NCI-H146 treated with DMSO at 0.1 percent for 48 hours (cell line): ENCODE measurements around the gene THUMPD2.

Experiments used
- DNase-seq: peaks from one replicate; lab custom pipeline; 2025; ENCODE audit not compliant: unreplicated experiment; lab: John Stamatoyannopoulos, UW

THUMPD2 gene

DNA sequence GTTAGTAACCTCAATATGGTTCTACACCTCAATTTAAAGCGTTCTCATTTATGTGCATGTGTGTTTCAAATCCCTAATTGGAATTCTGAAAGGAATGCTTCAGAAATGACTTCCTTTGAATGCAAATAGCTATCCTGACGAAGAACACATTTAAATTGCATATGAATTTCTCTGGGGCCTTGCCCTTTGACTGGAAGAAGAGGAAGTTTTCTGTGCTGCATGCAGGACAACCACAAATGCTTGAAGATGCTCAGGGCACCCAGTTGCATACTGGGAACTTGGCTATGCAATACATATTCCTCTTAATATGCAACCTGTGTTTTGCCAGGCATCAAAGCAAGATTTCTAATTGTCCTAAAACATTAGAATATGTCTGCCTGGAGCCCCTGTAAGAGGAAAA, 58.1 kb downstream of the THUMPD2 start:
- DNase-seq = no peak

GRCh38 chr2:39719317-39719716, 59.7 kb downstream of the THUMPD2 start:
- DNase-seq = no peak

- DNase-seq = no peak
Measured at GRCh38 chr2:39718483-39718882, 60.6 kb downstream of the THUMPD2 start.

- DNase-seq = no peak
Measured at GRCh38 chr2:39717067-39717466, 62.0 kb downstream of the THUMPD2 start.

DNA sequence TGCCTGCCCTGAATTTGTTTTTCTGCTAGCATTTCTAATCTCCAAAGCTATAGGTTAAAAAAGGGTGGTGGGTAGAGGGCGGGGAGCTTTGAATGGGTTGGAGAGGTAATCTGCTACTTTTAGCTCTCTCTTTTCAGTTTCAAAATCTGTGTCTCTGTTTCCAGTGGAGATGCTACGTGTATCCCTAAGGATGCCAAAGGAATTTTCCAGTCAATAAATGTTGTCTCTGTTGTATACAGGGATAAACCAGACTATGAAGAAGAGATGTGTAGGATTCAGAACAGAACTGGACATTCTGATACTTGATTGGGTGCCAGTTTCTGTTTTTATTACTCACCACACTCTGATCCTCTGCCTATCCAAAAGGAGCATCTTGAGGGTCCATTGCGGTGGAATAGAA, 63.2 kb downstream of the THUMPD2 start:
- DNase-seq = no peak

- DNase-seq = no peak
Measured at GRCh38 chr2:39715095-39715494, 64.0 kb downstream of the THUMPD2 start.

GRCh38 chr2:39712953-39713352, 66.1 kb downstream of the THUMPD2 start:
- no peak for DNase-seq

- no peak for DNase-seq
Measured at GRCh38 chr2:39710807-39711206, 68.3 kb downstream of the THUMPD2 start.

DNA sequence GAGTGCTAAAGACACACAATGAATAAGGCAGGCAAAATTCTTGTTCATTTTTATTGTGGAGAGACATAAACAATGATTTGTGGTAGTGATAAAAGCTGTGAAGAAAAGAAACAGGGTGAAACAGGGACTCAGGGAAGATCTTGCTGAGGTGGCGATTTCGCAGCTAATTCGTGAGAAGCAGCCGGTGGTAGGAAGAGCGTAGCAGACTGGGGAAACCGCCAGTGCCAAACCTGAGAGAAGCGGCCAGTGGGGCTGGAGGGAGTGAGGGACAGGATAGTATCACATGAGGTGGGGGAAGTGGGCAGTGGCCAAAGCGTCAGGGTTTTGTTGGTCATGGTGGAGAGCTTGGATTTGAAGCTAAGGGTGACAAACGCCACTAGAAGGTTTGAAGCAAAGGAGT, 71.1 kb downstream of the THUMPD2 start:
- DNase-seq = no peak

DNA sequence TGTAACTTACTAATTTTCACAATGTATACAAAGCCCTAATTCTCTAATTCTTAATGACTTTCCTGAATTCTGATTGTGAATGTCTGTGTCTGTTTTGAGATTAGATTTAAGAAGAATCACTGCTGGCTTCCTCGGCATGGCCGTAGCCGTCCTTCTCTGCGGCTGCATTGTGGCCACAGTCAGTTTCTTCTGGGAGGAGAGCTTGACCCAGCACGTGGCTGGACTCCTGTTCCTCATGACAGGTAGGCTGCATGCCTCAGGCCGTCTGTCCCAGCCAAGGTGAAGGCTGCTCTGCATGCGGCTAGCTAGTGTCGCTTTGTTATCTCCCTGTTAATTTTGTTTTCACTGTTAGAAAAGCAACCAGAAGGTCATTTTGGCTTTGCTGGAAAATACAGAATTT, 72.1 kb downstream of the THUMPD2 start:
- no peak for DNase-seq

GRCh38 chr2:39706312-39706711, 72.7 kb downstream of the THUMPD2 start:
- no peak for DNase-seq

GRCh38 chr2:39705638-39706037, 73.4 kb downstream of the THUMPD2 start:
- peak; percentile 55 for DNase-seq

DNA sequence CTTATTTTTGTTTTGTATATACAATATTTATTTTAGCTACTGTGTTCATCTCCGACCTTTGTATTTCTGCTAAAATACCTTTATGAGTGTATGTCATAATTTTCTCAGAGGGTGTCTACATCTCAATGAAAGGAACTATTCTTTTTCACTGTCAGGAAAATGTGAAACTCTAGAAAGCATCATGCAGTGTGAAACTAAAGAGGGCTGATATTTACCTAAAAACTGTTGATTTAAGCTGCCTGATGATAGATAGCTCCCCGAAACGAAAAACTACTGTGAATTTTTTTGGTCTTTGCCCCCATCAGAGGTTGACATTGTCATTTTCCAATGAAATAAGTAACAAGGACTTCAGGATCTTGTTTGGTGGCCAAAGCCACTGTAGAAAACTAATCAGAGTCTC, 74.5 kb downstream of the THUMPD2 start:
- peak; percentile 91 for DNase-seq

- no peak for DNase-seq
Measured at GRCh38 chr2:39703181-39703872, 75.7 kb downstream of the THUMPD2 start.

DNA sequence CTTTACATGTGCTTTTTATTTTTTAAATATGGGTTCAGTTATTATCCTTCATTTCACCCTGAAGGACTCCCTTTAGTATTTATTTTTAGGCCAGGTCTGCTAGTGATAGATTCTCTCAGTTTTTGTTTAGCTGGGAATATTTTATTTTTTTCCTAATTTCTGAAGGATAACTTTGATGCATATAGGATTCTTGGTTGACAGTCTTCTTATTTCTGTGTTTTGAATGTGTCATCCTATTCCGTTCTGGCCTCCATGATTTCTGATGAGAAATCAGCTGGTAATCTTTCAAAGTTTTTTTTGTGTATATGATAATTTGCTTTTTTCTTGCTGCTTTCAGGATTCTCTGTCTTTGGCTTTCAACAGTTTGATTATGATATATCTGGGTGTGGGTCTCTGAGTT, 77.9 kb downstream of the THUMPD2 start:
- DNase-seq = no peak

- no peak for DNase-seq
Measured at GRCh38 chr2:39697454-39697853, 81.6 kb downstream of the THUMPD2 start.

- peak; percentile 76 for DNase-seq
Measured at GRCh38 chr2:39696838-39697237, 82.2 kb downstream of the THUMPD2 start.

- DNase-seq = peak; percentile 95
Measured at GRCh38 chr2:39696101-39696553, 82.9 kb downstream of the THUMPD2 start.

- DNase-seq = no peak
Measured at GRCh38 chr2:39693245-39693644, 85.8 kb downstream of the THUMPD2 start.

- no peak for DNase-seq
Measured at GRCh38 chr2:39689876-39690275, 89.2 kb downstream of the THUMPD2 start.

- DNase-seq = peak; percentile 88
Measured at GRCh38 chr2:39689272-39689841, 89.7 kb downstream of the THUMPD2 start.

- DNase-seq = peak; percentile 27
Measured at GRCh38 chr2:39688181-39688580, 90.9 kb downstream of the THUMPD2 start.

GRCh38 chr2:39686456-39686855, 92.6 kb downstream of the THUMPD2 start:
- DNase-seq = no peak
